ENCODE data around the gene RITA1.
A peak's percentile ranks its signal among the peaks of the same experiment; 100 is the strongest.

Gene RITA1

DNA sequence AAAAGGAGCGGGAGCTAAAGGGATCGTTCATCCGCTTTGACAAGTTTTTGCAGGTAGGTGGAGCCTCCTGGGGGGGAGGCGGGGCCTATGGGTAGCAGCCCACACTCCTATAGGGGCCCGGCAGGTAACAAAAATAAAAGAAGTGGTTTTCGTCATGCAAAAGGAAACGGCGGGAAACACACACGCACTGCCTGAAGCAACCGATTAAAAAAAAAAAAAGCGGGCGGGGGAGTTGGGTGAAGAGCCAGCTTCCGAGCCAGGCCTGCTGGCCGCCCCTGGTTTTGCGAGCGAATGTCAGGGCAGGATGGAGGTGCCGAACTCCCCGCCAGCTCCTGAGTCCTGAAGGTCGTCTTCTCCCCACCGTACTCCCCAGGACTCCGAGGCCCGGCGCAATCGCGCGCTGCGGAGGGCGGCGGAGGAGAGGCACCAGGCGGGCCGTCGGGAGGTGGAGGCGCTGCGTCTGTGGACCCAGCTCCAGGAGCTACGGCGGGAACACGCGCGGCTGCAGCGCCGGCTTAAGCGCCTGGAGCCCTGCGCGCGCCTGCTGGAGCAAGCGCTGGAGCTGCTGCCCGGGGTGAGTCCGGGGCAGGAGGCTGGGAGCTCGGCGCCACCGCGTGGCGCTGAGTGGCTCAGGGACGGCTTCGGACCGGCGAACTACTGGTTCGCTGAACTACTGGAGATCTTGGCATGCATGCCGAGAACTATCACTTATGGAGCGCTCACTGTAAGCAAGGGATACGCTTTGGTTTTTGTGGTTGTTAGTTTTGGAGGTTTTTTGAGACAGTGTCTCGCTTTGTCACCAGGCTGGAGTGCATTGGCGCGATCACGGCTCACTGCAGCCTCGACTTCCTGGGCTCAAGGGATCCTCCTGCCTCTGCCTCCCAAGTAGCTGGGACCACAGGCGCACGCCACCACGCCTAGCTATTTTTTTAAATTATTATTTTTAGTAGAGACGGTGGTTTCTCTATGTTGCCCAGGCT, 32.4 kb upstream of the RITA1 start:
- peaks cover 3% of the 10 kb centered on the region for H3K36me3 ChIP-seq
- peak; percentile 62 for TF ChIP-seq CTCF (IDR thresholded peaks at IDR 0.05; ENCODE audit: low read depth, low read length)
- H3K4me1 ChIP-seq, result no peaks in the 10 kb centered on the region; the same call in 1 of the 2 replicates
- peaks cover 22% of the 10 kb centered on the region for H3K27me3 ChIP-seq
- H3K4me3 ChIP-seq (ENCODE audit: low read depth, low read length), result peak overlapping the region; percentile 49
- DNase-seq, result peak; percentile 82
- H3K9me3 ChIP-seq, result no peaks in the 10 kb centered on the region

GRCh38 chr12:113154351-113154973, 31.1 kb upstream of the RITA1 start:
- TF ChIP-seq CTCF (IDR thresholded peaks at IDR 0.05; ENCODE audit: low read depth, low read length), result no peak
- Histone ChIP-seq H3K36me3 (peaks cover 14% of the 10 kb centered on the region), H3K4me1 (no peaks in the 10 kb centered on the region; the same call in 1 of the 2 replicates), H3K27me3 (peaks cover 22% of the 10 kb centered on the region), H3K4me3 (ENCODE audit: low read depth, low read length) (no peak overlapping the region), H3K9me3 (no peaks in the 10 kb centered on the region)
- peak; percentile 58 for DNase-seq

- Histone ChIP-seq H3K4me3 (ENCODE audit: low read depth, low read length) (no peak overlapping the region), H3K27me3 (peaks cover 22% of the 10 kb centered on the region)
- no peak for TF ChIP-seq CTCF (IDR thresholded peaks at IDR 0.05; ENCODE audit: low read depth, low read length)
Measured at GRCh38 chr12:113155060-113155459, 30.5 kb upstream of the RITA1 start.

DNA sequence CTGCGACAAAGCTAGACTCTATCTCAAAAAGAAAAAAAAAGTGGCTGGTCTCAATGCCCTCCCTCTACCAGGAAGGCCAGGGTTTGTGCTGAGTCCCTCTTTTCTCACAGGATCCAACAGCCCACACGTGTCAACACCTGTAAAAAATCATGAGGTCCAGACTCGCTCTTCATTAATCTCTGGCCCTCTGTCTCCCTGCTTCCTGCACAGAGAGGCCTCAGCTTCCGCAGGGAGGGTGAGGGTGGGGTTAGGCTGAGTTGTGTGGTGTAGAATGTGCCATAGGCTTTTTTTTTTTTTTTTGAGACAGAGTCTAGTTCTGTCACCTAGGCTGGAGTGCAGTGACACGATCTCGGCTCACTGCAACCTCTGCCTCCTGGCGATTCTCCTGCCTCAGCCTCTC, 29.9 kb upstream of the RITA1 start:
- peaks cover 26% of the 10 kb centered on the region for H3K36me3 ChIP-seq
- TF ChIP-seq CTCF (IDR thresholded peaks at IDR 0.05; ENCODE audit: low read depth, low read length), result no peak
- no peaks in the 10 kb centered on the region for H3K4me1 ChIP-seq
- H3K27me3 ChIP-seq, result peaks cover 22% of the 10 kb centered on the region
- no peak overlapping the region for H3K4me3 ChIP-seq (ENCODE audit: low read depth, low read length)
- H3K9me3 ChIP-seq, result no peaks in the 10 kb centered on the region
- no peak for DNase-seq

More at GRCh38 chr12:113155060-113155459, 30.5 kb upstream of the RITA1 start:
- DNase-seq, result no peak
- Histone ChIP-seq H3K36me3 (peaks cover 20% of the 10 kb centered on the region), H3K4me1 (no peaks in the 10 kb centered on the region; the same call in 1 of the 2 replicates), H3K9me3 (no peaks in the 10 kb centered on the region)

GRCh38 chr12:113157218-113157859, 28.2 kb upstream of the RITA1 start:
- no peaks in the 10 kb centered on the region for H3K9me3 ChIP-seq
- no peak for TF ChIP-seq CTCF (IDR thresholded peaks at IDR 0.05; ENCODE audit: low read depth, low read length)
- H3K27me3 ChIP-seq, result peaks cover 20% of the 10 kb centered on the region
- H3K4me1 ChIP-seq, result peaks cover 6% of the 10 kb centered on the region
- no peak overlapping the region for H3K4me3 ChIP-seq (ENCODE audit: low read depth, low read length)
- no peak for DNase-seq
- H3K36me3 ChIP-seq, result peaks cover 27% of the 10 kb centered on the region
